ENCODE data around the gene PTPRZ1.

PTPRZ1 gene

DNA sequence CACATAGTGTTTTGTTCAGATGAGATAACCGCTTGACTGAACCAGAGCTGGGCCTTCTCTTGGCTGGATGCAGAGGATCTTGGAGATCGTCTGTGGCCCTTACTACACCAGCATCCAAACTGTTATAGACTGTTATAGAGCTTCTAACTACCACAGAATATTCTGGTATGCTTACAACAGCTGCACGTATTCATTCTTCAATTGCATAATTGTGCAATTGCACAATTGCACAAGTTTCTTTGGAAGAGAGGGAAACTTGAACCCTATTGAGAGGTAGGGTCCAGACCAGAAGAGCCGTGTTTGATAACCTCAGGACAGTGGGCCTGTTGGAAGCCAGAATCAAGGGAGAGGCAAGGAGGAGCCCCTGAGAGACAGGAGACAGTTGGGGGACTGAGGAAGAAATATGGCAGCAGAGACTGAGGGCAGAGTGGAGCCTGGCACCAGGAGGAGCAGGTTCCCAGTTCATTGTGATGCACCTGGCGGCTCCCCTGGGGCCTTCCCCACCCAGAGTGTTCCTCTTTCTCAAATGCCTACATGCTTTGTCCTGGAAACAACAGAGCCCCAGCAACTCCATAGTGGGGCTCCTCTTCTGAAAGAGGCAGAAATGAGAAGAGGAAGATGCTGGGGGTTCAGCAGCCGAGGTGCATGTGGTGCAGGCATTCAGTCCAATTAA is 64.1 kb downstream of the PTPRZ1 start:
- POLR2A ChIA-PET = no interaction called here
- CTCF ChIA-PET = no interaction called here
- no peak for DNase-seq (ENCODE audit: low read depth, low spot score)

DNA sequence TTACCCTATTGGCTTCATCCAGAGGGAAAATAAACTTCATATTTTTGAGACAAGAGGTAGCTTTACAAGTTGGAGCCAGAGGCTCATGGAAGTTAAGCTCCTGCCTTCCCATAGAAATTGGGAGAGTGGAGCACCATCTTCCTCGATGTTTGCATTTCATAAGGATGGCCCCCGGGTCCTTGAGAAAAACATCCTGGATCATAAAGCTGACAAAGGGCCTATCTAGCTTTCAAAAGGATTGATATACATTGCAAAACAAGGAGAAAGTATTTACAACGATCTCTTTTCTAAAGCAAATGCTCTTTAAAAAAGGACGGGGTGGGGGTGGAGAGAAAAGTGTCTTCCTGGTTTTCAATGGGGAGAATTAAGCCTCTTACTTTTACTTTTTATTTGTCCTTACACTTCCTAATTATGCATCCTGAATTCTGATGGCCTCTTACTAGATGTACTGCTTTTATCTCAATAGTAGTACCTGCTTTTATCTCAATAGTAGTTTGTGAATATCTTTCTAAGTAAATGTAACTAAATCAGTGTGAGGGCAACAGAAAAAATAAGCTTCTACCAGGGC is 65.6 kb downstream of the PTPRZ1 start:
- ChIA-PET POLR2A (no interaction called here), CTCF (interaction anchor here (1.0 to 1.2 kb wide), 2 partner anchors 54 to 55 kb away, joined by 3 to 4 read pairs; no protein-coding TSS in a partner anchor)
- DNase-seq (ENCODE audit: low read depth, low spot score) = no peak
- no peak overlapping the region for H3K4me3 ChIP-seq (ENCODE audit: low read depth, low read length)
- TF ChIP-seq, protein P1, sequence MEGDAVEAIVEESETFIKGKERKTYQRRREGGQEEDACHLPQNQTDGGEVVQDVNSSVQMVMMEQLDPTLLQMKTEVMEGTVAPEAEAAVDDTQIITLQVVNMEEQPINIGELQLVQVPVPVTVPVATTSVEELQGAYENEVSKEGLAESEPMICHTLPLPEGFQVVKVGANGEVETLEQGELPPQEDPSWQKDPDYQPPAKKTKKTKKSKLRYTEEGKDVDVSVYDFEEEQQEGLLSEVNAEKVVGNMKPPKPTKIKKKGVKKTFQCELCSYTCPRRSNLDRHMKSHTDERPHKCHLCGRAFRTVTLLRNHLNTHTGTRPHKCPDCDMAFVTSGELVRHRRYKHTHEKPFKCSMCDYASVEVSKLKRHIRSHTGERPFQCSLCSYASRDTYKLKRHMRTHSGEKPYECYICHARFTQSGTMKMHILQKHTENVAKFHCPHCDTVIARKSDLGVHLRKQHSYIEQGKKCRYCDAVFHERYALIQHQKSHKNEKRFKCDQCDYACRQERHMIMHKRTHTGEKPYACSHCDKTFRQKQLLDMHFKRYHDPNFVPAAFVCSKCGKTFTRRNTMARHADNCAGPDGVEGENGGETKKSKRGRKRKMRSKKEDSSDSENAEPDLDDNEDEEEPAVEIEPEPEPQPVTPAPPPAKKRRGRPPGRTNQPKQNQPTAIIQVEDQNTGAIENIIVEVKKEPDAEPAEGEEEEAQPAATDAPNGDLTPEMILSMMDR (IDR thresholded peaks at IDR 0.05; ENCODE audit: insufficient read depth, low read length, missing control alignments) = no peak

More for the DNA sequence above, 64.1 kb downstream of the PTPRZ1 start:
- TF ChIP-seq, protein P1 (IDR thresholded peaks at IDR 0.05; ENCODE audit: insufficient read depth, low read length, missing control alignments) = no peak
- no peak overlapping the region for H3K4me3 ChIP-seq (ENCODE audit: low read depth, low read length)

DNA sequence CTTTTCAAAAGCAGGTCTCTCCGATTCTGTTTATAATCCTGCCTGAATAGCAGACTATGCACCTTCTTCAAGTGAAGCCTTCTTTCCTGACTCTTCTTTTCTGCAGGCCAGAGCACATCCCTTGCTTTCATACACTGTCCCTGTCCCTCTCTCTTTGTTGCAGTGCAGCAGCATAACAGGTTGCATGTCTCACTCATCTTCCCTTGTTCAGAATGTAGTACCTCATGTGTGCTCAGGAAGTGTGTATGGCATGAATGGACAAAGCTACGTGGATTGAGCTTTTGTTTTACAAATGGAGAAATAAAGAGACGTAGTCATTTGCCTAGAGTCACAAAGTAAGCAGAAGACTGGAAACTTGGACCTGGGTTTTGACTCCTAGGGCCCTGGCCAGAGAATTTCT is 68.0 kb downstream of the PTPRZ1 start:
- POLR2A ChIA-PET = no interaction called here
- no peak for DNase-seq (ENCODE audit: low read depth, low spot score)
- TF ChIP-seq, protein P1 (IDR thresholded peaks at IDR 0.05; ENCODE audit: insufficient read depth, low read length, missing control alignments) = no peak
- CTCF ChIA-PET = interaction anchor here (1.6 kb wide), 1 partner anchor 53 kb away, joined by 7 read pairs; no protein-coding TSS in a partner anchor
- no peak overlapping the region for H3K4me3 ChIP-seq (ENCODE audit: low read depth, low read length)

DNA sequence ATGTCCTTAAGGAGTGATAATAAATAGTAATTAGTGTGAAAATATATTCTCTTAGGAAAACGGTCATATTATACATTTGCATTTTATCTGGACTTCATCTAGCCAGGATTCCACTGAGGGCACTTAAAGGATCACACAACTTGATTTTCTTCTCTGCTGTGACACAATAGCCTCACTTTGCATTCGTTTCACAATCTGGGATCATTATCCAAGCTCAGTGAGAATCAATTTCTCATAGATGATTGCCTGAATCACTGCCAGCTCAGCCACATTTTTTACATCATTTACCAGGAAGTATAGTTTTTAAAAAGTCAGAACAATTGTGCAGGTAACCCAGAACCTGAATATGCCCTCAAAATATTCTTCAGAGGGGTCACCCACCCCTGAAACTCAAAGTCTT is 68.9 kb downstream of the PTPRZ1 start:
- no peak overlapping the region for H3K4me3 ChIP-seq (ENCODE audit: low read depth, low read length)
- ChIA-PET CTCF (interaction anchor here (0.9 to 1.6 kb wide), 2 partner anchors 52 to 53 kb away, joined by 3 to 7 read pairs; no protein-coding TSS in a partner anchor), POLR2A (no interaction called here)
- DNase-seq (ENCODE audit: low read depth, low spot score) = no peak
- TF ChIP-seq, protein P1 (IDR thresholded peaks at IDR 0.05; ENCODE audit: insufficient read depth, low read length, missing control alignments) = no peak

DNA sequence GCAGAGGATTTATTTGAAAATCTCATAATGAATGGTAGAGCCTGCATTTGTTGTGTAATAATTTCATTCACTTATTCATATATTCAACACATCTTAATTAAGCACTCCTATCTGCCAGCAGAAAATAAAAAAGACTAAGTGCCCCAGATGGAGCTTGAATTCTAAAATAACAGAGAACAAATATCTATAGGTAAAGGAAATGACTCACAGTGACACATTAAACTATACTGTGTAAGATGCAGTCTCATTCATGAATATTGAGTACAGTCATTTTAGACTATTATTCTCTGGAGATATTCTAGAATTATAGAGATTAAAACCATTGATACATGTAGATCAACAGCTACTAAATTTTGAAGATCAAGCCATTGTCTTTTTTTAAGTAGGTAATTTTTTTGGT is 72.1 kb downstream of the PTPRZ1 start:
- no peak overlapping the region for H3K4me3 ChIP-seq (ENCODE audit: low read depth, low read length)
- no peak for DNase-seq (ENCODE audit: low read depth, low spot score)
- TF ChIP-seq, protein P1 (IDR thresholded peaks at IDR 0.05; ENCODE audit: insufficient read depth, low read length, missing control alignments) = no peak
- POLR2A ChIA-PET = no interaction called here
- CTCF ChIA-PET = no interaction called here

DNA sequence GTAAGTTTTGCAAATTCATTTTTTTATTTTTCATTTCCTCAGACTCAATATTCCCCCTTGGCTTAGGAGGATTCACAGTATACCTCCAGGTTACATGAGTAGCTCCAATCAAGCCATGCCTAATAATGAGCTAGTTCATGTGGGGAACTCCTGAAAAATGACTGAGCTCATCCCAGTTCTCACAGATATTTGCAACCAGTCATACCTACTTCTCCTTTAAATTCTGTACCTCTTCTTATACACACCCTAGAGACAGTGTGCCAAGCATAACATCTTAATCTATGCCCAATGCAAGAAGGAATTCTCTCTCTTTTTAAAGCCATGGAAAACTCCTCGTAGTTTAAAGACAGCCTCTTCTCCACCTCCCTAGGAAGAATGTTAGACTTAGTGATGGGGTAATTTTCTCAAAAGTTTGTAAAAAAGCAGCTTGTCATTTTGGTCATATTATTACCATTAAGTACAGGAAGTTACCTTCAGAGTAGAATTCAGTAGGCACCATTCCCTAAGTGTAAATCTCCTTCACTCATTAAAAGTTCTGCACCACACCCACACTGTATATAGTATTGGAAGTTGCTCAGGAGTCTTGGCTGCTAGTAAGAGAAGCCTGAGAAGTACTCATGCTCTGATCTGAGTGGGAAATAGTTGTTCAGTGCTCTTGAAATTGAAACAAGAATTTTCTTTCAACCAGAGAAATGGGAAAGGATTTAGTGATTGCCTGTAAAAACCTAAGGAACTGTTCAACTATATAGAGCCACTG is 72.7 kb downstream of the PTPRZ1 start:
- POLR2A ChIA-PET = no interaction called here
- DNase-seq (ENCODE audit: low read depth, low spot score) = no peak
- CTCF ChIA-PET = no interaction called here
- H3K4me3 ChIP-seq (ENCODE audit: low read depth, low read length) = no peak overlapping the region
- TF ChIP-seq, protein P1 (IDR thresholded peaks at IDR 0.05; ENCODE audit: insufficient read depth, low read length, missing control alignments) = no peak

Measured in AG04449 (cell line).